Left ventricle myocardium superior (tissue), 1 donor: Measurements from ENCODE around the gene MTFP1. TPM values are rescaled to one million over a fixed set of nuclear protein-coding genes. Genes with fewer than 3 reads are reported as not detected.
"Not testable (repeated sequence)": the region's sequence is repeated elsewhere in the genome, so short reads cannot be mapped to it uniquely, and the experiment has no call there.

Source experiments
- ATAC-seq: fragments of 200-7000 bp; cut with Tn5 transposase; one replicate; pipeline ENCODE4 v1.9.1; 2020; ENCODE audit warnings: mild to moderate bottlenecking, moderate library complexity
- DNase-seq: peaks from one replicate; pipeline ENCODE4 v3.0.0-alpha.2; 2020
- intact Hi-C: fragments of 100-400 bp; cut with micrococcal nuclease; formaldehyde crosslinking; loops from one replicate; pipeline ENCODE4 v1.11.0; 2022
- total RNA-seq: library from RNA; stranded (reverse); fragmentation: NEBNext Ultra II Directional; extraction: Animal tissue kit (Norgen Biotek cat#: 25700); gene quantifications from one replicate; pipeline ENCODE4 v1.2.1, GENCODE V29; 2021
- donor health status: DM: no; HTN: yes; CAD: no; lungs with severe emphysema.

The MTFP1 gene
- total RNA-seq, 1 donor from 2014 or later: 16.3 TPM

DNA sequence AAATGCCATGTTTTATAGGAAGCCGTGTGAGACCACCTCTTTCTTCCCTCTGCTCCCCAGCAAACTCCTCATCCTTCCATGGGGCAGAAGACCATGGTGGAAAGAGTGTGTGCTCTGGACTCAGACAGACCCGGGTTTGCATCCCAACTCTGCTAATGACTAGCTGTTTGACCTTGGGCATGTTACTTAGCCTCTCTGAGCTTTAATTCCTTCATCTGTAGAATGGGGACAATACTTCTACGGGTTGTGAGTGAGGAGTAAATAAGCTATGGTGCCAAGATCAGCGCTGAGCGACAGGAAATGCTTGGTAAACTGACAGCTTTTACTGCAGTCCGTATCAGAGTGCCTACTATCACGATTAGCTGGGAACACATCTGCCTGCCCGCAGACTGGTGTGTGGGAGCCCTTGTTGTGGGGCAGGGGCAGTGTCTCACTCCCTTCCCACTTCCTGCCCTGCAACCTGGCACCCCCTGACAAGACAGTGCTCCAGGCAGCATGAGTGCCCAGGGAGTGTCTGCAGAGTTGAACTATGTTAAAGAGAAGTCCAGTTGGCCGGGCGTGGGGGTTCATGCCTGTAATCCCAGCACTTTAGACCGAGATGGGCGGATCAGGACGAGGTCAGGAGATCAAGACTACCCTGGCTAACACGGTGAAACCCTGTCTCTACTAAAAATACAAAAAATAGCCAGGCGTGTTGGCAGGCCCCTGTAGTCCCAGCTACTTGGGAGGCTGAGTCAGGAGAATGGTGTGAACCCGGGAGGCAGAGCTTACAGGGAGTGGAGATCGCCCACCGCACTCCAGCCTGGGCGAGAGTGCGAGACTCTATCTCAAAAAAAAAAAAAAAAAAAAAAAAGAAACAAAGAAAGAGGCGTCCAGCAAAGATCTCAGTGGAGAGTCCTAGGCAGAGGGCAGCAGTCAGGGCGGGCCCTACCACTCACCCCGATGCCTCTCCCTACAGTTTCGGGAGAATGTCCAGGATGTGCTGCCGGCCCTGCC lies 26.6 kb upstream of the MTFP1 start:
- DNase-seq (no peak), ATAC-seq (no peak)
- intact Hi-C loops: loop anchor here (10.0 kb wide), 1 partner anchor 86 kb away; no protein-coding TSS in a partner anchor

DNA sequence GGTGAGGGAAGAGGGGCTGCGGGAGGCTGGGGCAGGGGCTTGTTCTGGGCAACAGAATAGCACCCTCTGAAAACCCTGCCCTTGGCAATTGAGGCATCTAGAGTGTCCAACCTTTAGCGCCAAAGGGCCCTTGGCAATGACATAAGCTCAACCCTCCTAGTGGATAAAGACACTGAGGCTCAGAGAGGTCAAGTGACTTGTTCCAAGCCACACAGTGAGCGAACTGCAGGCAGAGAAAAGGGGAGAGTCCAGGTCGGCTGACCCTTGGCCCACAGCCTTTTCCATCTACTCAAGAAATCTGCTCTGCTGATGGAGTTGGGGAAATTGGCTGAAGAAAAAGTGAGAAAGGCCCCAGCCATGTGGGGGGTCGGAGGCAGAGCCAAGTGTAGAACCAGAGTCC lies 25.9 kb upstream of the MTFP1 start:
- no peak for DNase-seq
- no peak for ATAC-seq
- intact Hi-C loops: loop anchor here (10.0 kb wide), 1 partner anchor 85 kb away; no protein-coding TSS in a partner anchor

DNA sequence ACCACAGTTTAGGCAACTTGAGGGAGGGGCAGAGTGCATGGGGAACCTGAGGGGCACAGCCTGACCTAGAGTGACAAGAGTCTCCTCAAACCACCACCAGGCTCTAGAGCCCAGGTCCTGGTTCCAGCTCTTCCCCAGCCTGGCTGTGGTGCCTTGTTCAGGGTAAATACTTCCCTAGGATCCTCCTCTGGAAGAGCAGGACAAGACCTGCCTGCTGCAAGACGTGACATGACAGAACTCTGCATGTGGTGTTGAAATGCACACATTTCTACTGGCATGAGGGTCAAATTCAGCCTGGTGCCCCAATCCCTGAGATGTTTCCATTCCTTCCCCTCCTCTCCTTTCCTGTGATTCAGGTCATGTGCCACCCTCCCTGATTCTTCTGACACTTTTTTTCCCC lies 25.4 kb upstream of the MTFP1 start:
- intact Hi-C loops: no loop called here
- ATAC-seq (no peak), DNase-seq (no peak)

GRCh38 chr22:30401024-30401423 lies 24.5 kb upstream of the MTFP1 start:
- ATAC-seq, intact Hi-C loops, DNase-seq: not testable (repeated sequence)

DNA sequence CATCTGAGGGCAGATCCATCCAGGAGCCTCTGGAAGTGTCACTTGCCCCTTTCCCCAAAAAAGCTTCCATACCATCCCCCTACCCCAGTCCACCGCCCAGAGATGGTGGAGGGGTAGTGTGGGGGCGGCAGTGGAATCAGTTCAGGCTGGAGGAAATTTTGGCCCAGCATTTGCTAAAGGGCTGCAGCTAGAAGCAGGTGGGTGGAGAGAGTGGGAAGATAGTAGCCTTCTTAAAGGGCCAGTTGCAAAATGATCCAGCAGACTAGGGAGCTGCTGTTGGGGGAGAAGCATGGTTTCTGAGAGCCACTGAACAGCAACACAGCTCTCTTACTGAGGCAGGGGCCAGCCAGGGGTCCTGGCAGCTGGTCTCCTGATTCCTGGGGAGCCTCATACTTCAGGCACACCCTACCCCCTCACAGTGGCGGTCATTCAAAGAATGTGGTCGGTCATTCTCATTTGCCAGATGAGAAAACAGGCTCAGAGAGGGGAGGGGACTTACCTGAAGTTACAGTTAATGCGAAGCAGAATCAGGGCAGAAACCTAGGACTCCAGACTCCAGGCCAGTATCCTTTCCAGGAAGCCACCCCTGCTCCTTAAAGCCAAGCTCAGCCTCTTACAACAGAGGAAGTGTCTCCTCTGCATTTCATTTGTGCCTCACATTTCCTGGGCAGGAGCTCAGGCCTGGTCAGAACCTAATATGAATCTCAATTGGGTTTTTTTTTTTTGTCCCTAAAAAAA lies 23.4 kb upstream of the MTFP1 start:
- intact Hi-C loops: no loop called here
- ATAC-seq: no peak
- no peak for DNase-seq

GRCh38 chr22:30402766-30403104 lies 22.8 kb upstream of the MTFP1 start:
- intact Hi-C loops, DNase-seq, ATAC-seq: not testable (repeated sequence)

- DNase-seq (no peak), ATAC-seq (no peak)
- intact Hi-C loops: no loop called here
Measured at GRCh38 chr22:30404307-30404706, 21.3 kb upstream of the MTFP1 start.

DNA sequence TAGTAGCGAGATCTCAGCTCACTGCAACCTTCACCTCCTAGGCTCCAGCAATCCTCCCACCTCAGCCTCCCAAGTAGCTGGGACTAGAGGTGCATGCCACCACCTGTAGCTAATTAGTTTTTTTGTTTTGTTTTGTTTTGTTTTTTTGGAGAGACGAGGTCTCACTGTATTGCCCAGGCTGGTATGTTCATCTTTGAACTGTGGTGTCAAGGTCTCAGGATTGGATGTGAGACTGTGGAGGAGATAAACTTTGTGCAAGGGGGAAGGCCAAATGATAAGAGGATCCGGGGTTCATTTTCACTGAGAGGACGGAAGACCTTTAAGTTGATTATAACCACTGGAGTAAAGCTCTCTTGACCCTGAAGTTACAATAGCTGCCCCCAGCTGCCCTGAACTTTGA lies 19.8 kb upstream of the MTFP1 start:
- intact Hi-C loops: no loop called here
- DNase-seq (no peak), ATAC-seq (no peak)

GRCh38 chr22:30406400-30406799 lies 19.2 kb upstream of the MTFP1 start:
- intact Hi-C loops: no loop called here

GRCh38 chr22:30408388-30409102 lies 17.0 kb upstream of the MTFP1 start:
- intact Hi-C loops: no loop called here
- DNase-seq (no peak), ATAC-seq (no peak)

More at GRCh38 chr22:30406400-30406799, 19.2 kb upstream of the MTFP1 start:
- DNase-seq: no peak
- ATAC-seq: no peak

- no peak for ATAC-seq
- DNase-seq: no peak
- intact Hi-C loops: no loop called here
Measured at GRCh38 chr22:30411780-30412179, 13.8 kb upstream of the MTFP1 start.

GRCh38 chr22:30413001-30413400 lies 12.6 kb upstream of the MTFP1 start:
- DNase-seq: no peak
- no peak for ATAC-seq
- intact Hi-C loops: no loop called here

DNA sequence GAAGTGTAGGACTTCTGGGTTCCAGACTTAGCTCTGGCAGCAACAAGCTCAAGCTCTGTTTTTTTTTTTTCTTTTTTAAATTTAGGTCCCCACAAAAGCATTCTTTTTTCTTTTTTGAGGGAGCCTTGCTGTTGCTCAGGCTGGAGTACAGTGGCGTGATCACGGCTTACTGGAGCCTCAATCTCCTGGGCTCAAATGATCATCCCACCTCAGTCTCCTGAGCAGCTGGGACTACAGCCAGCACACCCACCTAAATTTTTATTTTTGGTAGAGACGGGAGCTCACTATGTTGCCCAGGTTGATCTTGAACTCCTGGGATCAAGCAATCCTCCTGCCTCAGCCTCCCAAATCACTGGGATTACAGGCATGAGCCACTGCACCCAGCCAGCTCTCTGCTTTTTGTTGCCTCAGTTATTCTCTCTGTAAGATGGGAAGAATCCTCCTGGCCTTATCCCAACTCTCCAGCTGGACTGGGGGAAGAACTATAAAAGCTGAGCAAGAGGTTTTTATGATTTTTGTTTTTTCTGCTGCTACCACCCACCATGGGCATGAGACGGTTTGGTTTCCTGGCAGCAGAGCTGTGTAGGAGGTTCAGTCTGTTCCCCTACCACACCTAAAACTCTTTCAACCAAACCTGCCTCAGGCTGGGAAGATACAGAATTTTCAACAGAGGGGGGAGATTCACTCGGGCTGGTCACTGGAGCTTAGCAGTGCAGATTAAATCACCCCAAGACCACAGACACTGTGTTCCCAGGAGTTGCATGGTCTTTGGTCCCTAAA lies 11.6 kb upstream of the MTFP1 start:
- intact Hi-C loops: no loop called here
- ATAC-seq: no peak
- DNase-seq: no peak

DNA sequence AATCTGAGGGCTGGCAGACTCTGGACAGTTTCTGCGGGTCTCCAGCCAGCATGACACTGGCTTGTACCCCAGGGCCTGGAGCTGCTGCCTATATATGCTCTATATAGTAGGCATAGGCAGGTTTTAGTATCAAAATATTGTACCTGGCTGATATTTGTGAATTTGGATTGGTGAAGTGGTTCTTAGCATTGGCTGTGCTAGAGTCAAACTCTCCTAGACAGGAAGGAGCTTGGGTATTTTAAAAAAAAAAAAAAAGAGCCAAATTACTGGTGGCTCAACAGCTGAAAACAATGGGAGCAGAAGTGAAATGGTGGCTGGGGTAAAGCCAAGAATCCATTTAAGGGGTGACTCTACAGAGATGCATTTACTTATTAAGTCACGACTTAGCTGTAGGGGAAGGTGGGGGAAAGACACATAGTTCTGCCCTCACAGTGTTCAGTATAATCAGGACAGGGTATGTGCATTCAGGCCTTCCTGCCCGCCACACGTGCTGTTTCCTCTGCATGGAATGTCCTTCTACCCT lies 11.0 kb upstream of the MTFP1 start:
- ATAC-seq: no peak
- intact Hi-C loops: no loop called here

GRCh38 chr22:30416403-30416802 lies 9.2 kb upstream of the MTFP1 start:
- no peak for ATAC-seq
- no peak for DNase-seq
- intact Hi-C loops: no loop called here

More for the DNA sequence above, 11.0 kb upstream of the MTFP1 start:
- no peak for DNase-seq

GRCh38 chr22:30416837-30417236 lies 8.7 kb upstream of the MTFP1 start:
- no peak for DNase-seq
- no peak for ATAC-seq
- intact Hi-C loops: no loop called here

GRCh38 chr22:30420347-30421125 lies 5.0 kb upstream of the MTFP1 start:
- intact Hi-C loops: no loop called here

More at GRCh38 chr22:30420347-30421125, 5.0 kb upstream of the MTFP1 start:
- ATAC-seq: no peak
- no peak for DNase-seq
